IMR-90 (cell line): Measurements from ENCODE around the gene AP1M2.

Source experiments
- BHLHE40 ChIP-seq: fragments of 150-350 bp; IDR thresholded peaks from 2 replicates; pipeline ENCODE4 v1.6.1; 2016; ENCODE audit warnings: mild to moderate bottlenecking, low read depth, low read length
- CEBPB ChIP-seq: IDR thresholded peaks from 2 replicates; pipeline ENCODE4 v1.6.1; 2012; ENCODE audit warnings: low read depth, low read length, improper control_type of control experiment
- CTCF ChIP-seq: conservative IDR thresholded peaks from 2 replicates; pipeline ENCODE4 v1.5.1; 2012; ENCODE audit warnings: mild to moderate bottlenecking, low read depth, low read length, improper control_type of control experiment
- MAFK ChIP-seq: IDR thresholded peaks from 2 replicates; pipeline ENCODE4 v1.6.1; 2012; ENCODE audit warnings: low read depth, low read length, improper control_type of control experiment
- MAZ ChIP-seq: IDR thresholded peaks from 2 replicates; pipeline ENCODE4 v1.6.1; 2012; ENCODE audit warnings: low read depth, mild to moderate bottlenecking, low read length, improper control_type of control experiment, moderate library complexity, borderline replicate concordance
- MXI1 ChIP-seq: IDR thresholded peaks from 2 replicates; pipeline ENCODE4 v1.6.1; 2012; ENCODE audit warnings: low read depth, mild to moderate bottlenecking, low read length, moderate library complexity, borderline replicate concordance
- POLR2A ChIP-seq: IDR thresholded peaks from 2 replicates; pipeline ENCODE4 v1.6.1; 2012; ENCODE audit warnings: mild to moderate bottlenecking, low read depth, low read length
- RAD21 ChIP-seq: IDR thresholded peaks from 2 replicates; pipeline ENCODE4 v1.6.1; 2012; ENCODE audit warnings: low read length, improper control_type of control experiment
- RCOR1 ChIP-seq: IDR thresholded peaks from 2 replicates; pipeline ENCODE4 v1.6.1; 2012; ENCODE audit warnings: mild to moderate bottlenecking, low read length, improper control_type of control experiment; ENCODE audit not compliant: insufficient replicate concordance
- RFX5 ChIP-seq: IDR thresholded peaks from 2 replicates; pipeline ENCODE4 v1.8.0; 2012; ENCODE audit warnings: low read depth, mild to moderate bottlenecking, low read length, moderate library complexity
- SMC3 ChIP-seq: fragments of 150-350 bp; IDR thresholded peaks from 2 replicates; pipeline ENCODE4 v1.6.1; 2016; ENCODE audit warnings: low read depth, mild to moderate bottlenecking, antibody characterized with exemption, low read length, moderate library complexity
- TF ChIP-seq, protein P1 (sequence below): fragments of 150-350 bp; IDR thresholded peaks from 2 replicates; pipeline ENCODE4 v1.6.1; 2016; ENCODE audit warnings: low read depth, mild to moderate bottlenecking, low read length, moderate library complexity, borderline replicate concordance
- TF ChIP-seq, protein P2 (sequence below): fragments of 150-350 bp; IDR thresholded peaks from 2 replicates; pipeline ENCODE4 v1.6.1; 2017; ENCODE audit warnings: mild to moderate bottlenecking, antibody characterized with exemption, low read length, low read depth

GRCh38 chr19:10562609-10563008, 24.5 kb downstream of the AP1M2 start:
- TF ChIP-seq CTCF (no peak), POLR2A (no peak), SMC3 (no peak), BHLHE40 (no peak), RAD21 (no peak), RCOR1 (no peak), MAFK (no peak), CEBPB (no peak), RFX5 (no peak), MXI1 (no peak), MAZ (no peak)
- TF ChIP-seq, protein P1, sequence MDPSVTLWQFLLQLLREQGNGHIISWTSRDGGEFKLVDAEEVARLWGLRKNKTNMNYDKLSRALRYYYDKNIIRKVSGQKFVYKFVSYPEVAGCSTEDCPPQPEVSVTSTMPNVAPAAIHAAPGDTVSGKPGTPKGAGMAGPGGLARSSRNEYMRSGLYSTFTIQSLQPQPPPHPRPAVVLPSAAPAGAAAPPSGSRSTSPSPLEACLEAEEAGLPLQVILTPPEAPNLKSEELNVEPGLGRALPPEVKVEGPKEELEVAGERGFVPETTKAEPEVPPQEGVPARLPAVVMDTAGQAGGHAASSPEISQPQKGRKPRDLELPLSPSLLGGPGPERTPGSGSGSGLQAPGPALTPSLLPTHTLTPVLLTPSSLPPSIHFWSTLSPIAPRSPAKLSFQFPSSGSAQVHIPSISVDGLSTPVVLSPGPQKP: no peak
- TF ChIP-seq, protein P2, sequence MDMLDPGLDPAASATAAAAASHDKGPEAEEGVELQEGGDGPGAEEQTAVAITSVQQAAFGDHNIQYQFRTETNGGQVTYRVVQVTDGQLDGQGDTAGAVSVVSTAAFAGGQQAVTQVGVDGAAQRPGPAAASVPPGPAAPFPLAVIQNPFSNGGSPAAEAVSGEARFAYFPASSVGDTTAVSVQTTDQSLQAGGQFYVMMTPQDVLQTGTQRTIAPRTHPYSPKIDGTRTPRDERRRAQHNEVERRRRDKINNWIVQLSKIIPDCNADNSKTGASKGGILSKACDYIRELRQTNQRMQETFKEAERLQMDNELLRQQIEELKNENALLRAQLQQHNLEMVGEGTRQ: no peak
